ENCODE results near the gene KCNQ1OT1.

KCNQ1OT1 gene

DNA sequence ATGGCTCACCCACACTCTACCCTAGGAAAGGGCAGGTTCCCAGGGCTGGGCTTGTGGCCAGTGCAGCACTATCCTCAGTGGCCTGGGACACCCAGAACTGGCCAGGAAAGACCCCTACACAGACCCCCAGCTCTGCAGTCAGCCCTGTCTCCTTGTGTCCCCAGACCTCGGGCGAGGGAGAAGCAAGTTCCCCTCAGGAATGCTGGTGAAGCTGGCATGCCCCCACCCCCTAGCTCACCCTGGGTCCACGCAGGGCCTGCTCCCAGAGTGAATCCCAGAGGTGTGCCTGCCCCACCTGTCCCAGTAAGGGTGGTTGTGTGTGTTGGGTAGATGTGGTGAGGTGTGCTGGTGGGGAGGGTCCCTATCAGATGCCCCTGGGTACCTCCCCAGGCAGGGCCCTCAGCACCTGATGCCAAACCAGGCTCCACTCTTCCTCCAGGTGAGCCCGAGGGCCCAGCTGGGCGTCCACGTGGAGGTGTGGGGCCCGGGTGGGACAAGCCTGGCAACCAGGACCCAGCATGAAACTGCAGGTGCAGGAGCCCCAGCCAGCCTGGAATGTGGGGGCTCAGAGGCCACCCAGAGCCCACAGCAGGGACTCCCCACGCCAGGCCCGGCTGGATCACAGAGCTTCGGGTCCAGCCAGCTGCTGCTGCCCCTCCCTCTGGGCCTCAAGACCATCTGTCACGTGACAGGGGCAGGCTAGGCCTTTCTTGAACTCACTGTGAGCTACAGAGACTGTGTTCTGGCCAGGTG, 48.4 kb upstream of the KCNQ1OT1 start:
- Histone ChIP-seq H3K9me2 (replicated peaks; ENCODE audit: insufficient read depth, low read length) (no peaks in the 10 kb centered on the region), H3K4me3 (ENCODE audit: low read length) (no peak overlapping the region), H3K27ac (ENCODE audit: low read length) (no peak overlapping the region), H3F3A (ENCODE audit: insufficient read depth, low read length) (no peaks in the 10 kb centered on the region), H4K20me1 (ENCODE audit: insufficient read depth, low read length) (no peaks in the 10 kb centered on the region), H2AFZ (ENCODE audit: low read length) (no peak overlapping the region), H3K79me2 (ENCODE audit: low read length) (no peaks in the 10 kb centered on the region), H3K27me3 (replicated peaks; ENCODE audit: insufficient read depth, low read length) (no peaks in the 10 kb centered on the region), H3K9ac (ENCODE audit: low read length) (no peak overlapping the region), H3K36me3 (replicated peaks; ENCODE audit: insufficient read depth, low read length) (no peaks in the 10 kb centered on the region), H3K4me1 (ENCODE audit: low read length) (no peaks in the 10 kb centered on the region), H3K9me3 (replicated peaks; ENCODE audit: insufficient read depth, low read length) (no peaks in the 10 kb centered on the region), H3K4me2 (ENCODE audit: low read depth, low read length) (no peak overlapping the region)
- TF ChIP-seq, protein P1, sequence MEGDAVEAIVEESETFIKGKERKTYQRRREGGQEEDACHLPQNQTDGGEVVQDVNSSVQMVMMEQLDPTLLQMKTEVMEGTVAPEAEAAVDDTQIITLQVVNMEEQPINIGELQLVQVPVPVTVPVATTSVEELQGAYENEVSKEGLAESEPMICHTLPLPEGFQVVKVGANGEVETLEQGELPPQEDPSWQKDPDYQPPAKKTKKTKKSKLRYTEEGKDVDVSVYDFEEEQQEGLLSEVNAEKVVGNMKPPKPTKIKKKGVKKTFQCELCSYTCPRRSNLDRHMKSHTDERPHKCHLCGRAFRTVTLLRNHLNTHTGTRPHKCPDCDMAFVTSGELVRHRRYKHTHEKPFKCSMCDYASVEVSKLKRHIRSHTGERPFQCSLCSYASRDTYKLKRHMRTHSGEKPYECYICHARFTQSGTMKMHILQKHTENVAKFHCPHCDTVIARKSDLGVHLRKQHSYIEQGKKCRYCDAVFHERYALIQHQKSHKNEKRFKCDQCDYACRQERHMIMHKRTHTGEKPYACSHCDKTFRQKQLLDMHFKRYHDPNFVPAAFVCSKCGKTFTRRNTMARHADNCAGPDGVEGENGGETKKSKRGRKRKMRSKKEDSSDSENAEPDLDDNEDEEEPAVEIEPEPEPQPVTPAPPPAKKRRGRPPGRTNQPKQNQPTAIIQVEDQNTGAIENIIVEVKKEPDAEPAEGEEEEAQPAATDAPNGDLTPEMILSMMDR (IDR thresholded peaks at IDR 0.05; ENCODE audit: low read length), result no peak
- TF ChIP-seq EZH2 (optimal IDR thresholded peaks at IDR 0.05; ENCODE audit: low read depth, low read length) (no peak), EZH2phosphoT487 (IDR thresholded peaks at IDR 0.05; ENCODE audit: low read length) (no peak)
- no peak for DNase-seq

- Histone ChIP-seq H3K4me2 (ENCODE audit: low read depth, low read length) (no peak overlapping the region), H3K36me3 (replicated peaks; ENCODE audit: insufficient read depth, low read length) (no peaks in the 10 kb centered on the region), H3K4me1 (ENCODE audit: low read length) (no peaks in the 10 kb centered on the region), H2AFZ (ENCODE audit: low read length) (no peak overlapping the region), H3K9me3 (replicated peaks; ENCODE audit: insufficient read depth, low read length) (no peaks in the 10 kb centered on the region), H3F3A (ENCODE audit: insufficient read depth, low read length) (no peaks in the 10 kb centered on the region), H3K27me3 (replicated peaks; ENCODE audit: insufficient read depth, low read length) (no peaks in the 10 kb centered on the region), H3K9ac (ENCODE audit: low read length) (no peak overlapping the region), H4K20me1 (ENCODE audit: insufficient read depth, low read length) (no peaks in the 10 kb centered on the region), H3K27ac (ENCODE audit: low read length) (no peak overlapping the region), H3K4me3 (ENCODE audit: low read length) (no peak overlapping the region), H3K9me2 (replicated peaks; ENCODE audit: insufficient read depth, low read length) (no peaks in the 10 kb centered on the region), H3K79me2 (ENCODE audit: low read length) (no peaks in the 10 kb centered on the region)
- TF ChIP-seq EZH2 (optimal IDR thresholded peaks at IDR 0.05; ENCODE audit: low read depth, low read length) (no peak), EZH2phosphoT487 (IDR thresholded peaks at IDR 0.05; ENCODE audit: low read length) (no peak)
- TF ChIP-seq, protein P1 (IDR thresholded peaks at IDR 0.05; ENCODE audit: low read length), result no peak
- DNase-seq, result no peak
These were observed 47.6 kb upstream of the KCNQ1OT1 start for GRCh38 chr11:2747248-2748027.

- Histone ChIP-seq H3F3A (ENCODE audit: insufficient read depth, low read length) (no peaks in the 10 kb centered on the region), H3K9ac (ENCODE audit: low read length) (no peak overlapping the region), H3K27me3 (replicated peaks; ENCODE audit: insufficient read depth, low read length) (no peaks in the 10 kb centered on the region), H3K36me3 (replicated peaks; ENCODE audit: insufficient read depth, low read length) (no peaks in the 10 kb centered on the region), H3K4me3 (ENCODE audit: low read length) (no peak overlapping the region), H3K4me2 (ENCODE audit: low read depth, low read length) (no peak overlapping the region), H4K20me1 (ENCODE audit: insufficient read depth, low read length) (no peaks in the 10 kb centered on the region), H3K9me2 (replicated peaks; ENCODE audit: insufficient read depth, low read length) (no peaks in the 10 kb centered on the region), H3K9me3 (replicated peaks; ENCODE audit: insufficient read depth, low read length) (no peaks in the 10 kb centered on the region), H3K27ac (ENCODE audit: low read length) (no peak overlapping the region), H3K79me2 (ENCODE audit: low read length) (no peaks in the 10 kb centered on the region), H3K4me1 (ENCODE audit: low read length) (no peaks in the 10 kb centered on the region), H2AFZ (ENCODE audit: low read length) (no peak overlapping the region)
- TF ChIP-seq EZH2phosphoT487 (IDR thresholded peaks at IDR 0.05; ENCODE audit: low read length) (no peak), EZH2 (optimal IDR thresholded peaks at IDR 0.05; ENCODE audit: low read depth, low read length) (no peak)
- TF ChIP-seq, protein P1 (IDR thresholded peaks at IDR 0.05; ENCODE audit: low read length), result no peak
- DNase-seq, result no peak
These were observed 46.8 kb upstream of the KCNQ1OT1 start for GRCh38 chr11:2746401-2747247.
